Mammary epithelial cell (primary cell): Measurements from ENCODE around the gene PRKAA2.

Experiments
- EZH2 ChIP-seq: IDR thresholded peaks from 2 replicates; pipeline ENCODE4 v1.6.1; 2012; ENCODE audit warnings: low read length, inconsistent platforms, borderline replicate concordance
- TF ChIP-seq, protein P1 (sequence below), 2 donors: IDR thresholded peaks in 1 of 2; conservative IDR thresholded peaks in 1 of 2; 2 replicates each; pipeline ENCODE4 v1.5.1; 2011 to 2012; ENCODE audit warnings: inconsistent platforms in 2 of 2, low read length in 2 of 2, mild to moderate bottlenecking in 2 of 2, control low read depth in 1 of 2, low read depth in 1 of 2; ENCODE audit not compliant: insufficient read depth in 1 of 2; ENCODE audit errors: extremely low read depth in 1 of 2

DNA sequence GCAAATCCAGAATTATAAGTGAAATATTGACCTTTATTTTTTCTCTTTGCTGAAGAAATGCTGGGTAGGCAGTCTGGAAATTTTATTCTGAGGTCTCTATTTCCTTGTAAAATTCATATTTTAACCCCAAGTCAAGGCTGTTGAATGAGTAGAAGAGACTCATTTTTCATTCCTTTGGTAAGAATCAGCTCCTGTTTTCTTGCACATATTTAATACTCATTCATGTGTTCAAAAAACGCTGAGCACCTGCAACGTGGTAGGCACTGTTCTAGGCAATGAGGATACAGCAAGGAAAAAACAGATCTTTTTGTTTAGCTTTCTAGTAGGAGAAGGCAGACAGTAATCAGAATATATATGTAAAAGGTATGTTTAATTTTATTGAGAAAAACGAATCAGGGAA, 1.5 kb downstream of the PRKAA2 start:
- TF ChIP-seq, protein P1, sequence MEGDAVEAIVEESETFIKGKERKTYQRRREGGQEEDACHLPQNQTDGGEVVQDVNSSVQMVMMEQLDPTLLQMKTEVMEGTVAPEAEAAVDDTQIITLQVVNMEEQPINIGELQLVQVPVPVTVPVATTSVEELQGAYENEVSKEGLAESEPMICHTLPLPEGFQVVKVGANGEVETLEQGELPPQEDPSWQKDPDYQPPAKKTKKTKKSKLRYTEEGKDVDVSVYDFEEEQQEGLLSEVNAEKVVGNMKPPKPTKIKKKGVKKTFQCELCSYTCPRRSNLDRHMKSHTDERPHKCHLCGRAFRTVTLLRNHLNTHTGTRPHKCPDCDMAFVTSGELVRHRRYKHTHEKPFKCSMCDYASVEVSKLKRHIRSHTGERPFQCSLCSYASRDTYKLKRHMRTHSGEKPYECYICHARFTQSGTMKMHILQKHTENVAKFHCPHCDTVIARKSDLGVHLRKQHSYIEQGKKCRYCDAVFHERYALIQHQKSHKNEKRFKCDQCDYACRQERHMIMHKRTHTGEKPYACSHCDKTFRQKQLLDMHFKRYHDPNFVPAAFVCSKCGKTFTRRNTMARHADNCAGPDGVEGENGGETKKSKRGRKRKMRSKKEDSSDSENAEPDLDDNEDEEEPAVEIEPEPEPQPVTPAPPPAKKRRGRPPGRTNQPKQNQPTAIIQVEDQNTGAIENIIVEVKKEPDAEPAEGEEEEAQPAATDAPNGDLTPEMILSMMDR (conservative IDR thresholded peaks at IDR 0.05 in 1 of 2, IDR thresholded peaks at IDR 0.05 in 1 of 2; ENCODE audit: extremely low read depth in 1 of 2, insufficient read depth in 1 of 2, low read depth in 1 of 2, low read length in 2 of 2): no peak
- no peak for TF ChIP-seq EZH2
